Activated effector memory CD4-positive, alpha-beta T cell treated with Interleukin-2 at 50 U/mL for 16 hours (primary cell): ENCODE measurements around the gene MED4.

Experiments
- DNase-seq: peaks from one replicate; pipeline ENCODE4 v3.0.0-alpha.2; 2020

Gene MED4

GRCh38 chr13:48094781-48095502, at the start of gene MED4:
TSS of gene MED4 (minus strand) at chr13:48095104. CDS start at chr13:48095078, 26 bp downstream.
- DNase-seq = peak; percentile 97

GRCh38 chr13:48144413-48145035, 49.6 kb upstream of the MED4 start:
- DNase-seq = no peak

GRCh38 chr13:48142436-48142835, 47.5 kb upstream of the MED4 start:
- no peak for DNase-seq

GRCh38 chr13:48138270-48138669, 43.4 kb upstream of the MED4 start:
- no peak for DNase-seq

- no peak for DNase-seq
Observed at GRCh38 chr13:48132961-48133360, 38.1 kb upstream of the MED4 start.

GRCh38 chr13:48131533-48131932, 36.6 kb upstream of the MED4 start:
- no peak for DNase-seq

GRCh38 chr13:48126944-48127830, 32.3 kb upstream of the MED4 start:
- peak; percentile 7 for DNase-seq

GRCh38 chr13:48125794-48126228, 30.9 kb upstream of the MED4 start:
- no peak for DNase-seq

GRCh38 chr13:48123812-48124211, 28.9 kb upstream of the MED4 start:
- DNase-seq = no peak

- no peak for DNase-seq
Observed at GRCh38 chr13:48121733-48122132, 26.8 kb upstream of the MED4 start.

- no peak for DNase-seq
Observed at GRCh38 chr13:48120241-48120640, 25.3 kb upstream of the MED4 start.

GRCh38 chr13:48118030-48118429, 23.1 kb upstream of the MED4 start:
- DNase-seq = no peak

- DNase-seq = no peak
Observed at GRCh38 chr13:48116808-48117207, 21.9 kb upstream of the MED4 start.

GRCh38 chr13:48113756-48114130, 18.8 kb upstream of the MED4 start:
- no peak for DNase-seq

GRCh38 chr13:48112896-48113755, 18.2 kb upstream of the MED4 start:
- DNase-seq = no peak

GRCh38 chr13:48110931-48111721, 16.2 kb upstream of the MED4 start:
- DNase-seq = no peak

- DNase-seq = no peak
Observed at GRCh38 chr13:48110132-48110868, 15.4 kb upstream of the MED4 start.

- DNase-seq = no peak
Observed at GRCh38 chr13:48108106-48108505, 13.2 kb upstream of the MED4 start.

- DNase-seq = no peak
Observed at GRCh38 chr13:48097793-48098192, 2.9 kb upstream of the MED4 start.

GRCh38 chr13:48096670-48097069, 1.8 kb upstream of the MED4 start:
- DNase-seq = no peak

- no peak for DNase-seq
Observed at GRCh38 chr13:48094404-48094780, 512 bp downstream of the MED4 start.
